ENCODE data around the gene GGT6. TPM values are rescaled to one million over a fixed set of nuclear protein-coding genes. Genes with fewer than 3 reads are reported as not detected.

The GGT6 gene
- polyA plus RNA-seq, 1 of the 3 experiments (the other 2 are of a cell fraction), result not detected

GRCh38 chr17:4562015-4562969 is 1.9 kb upstream of the GGT6 start (continued):
- no peak for TF ChIP-seq ZBTB33 (IDR thresholded peaks at IDR 0.05; ENCODE audit: borderline replicate concordance, low read depth)
- TF ChIP-seq GATA2 (CRISPR knock-in tag; IDR thresholded peaks at IDR 0.05), result no peak

- Histone ChIP-seq H2AFZ (ENCODE audit: low read depth) (no peak overlapping the region), H3K4me2 (no peak overlapping the region), H3K9me3 (no peaks in the 10 kb centered on the region), H3K4me1 (ENCODE audit: control insufficient read depth in 1 of 2, insufficient read depth in 2 of 2, low read depth in 1 of 2, low read length in 1 of 2) (peaks cover 0 to 4% of the 10 kb centered on the region in 2 experiments; a peak in 1 of 4 replicates), H3K36me3 (replicated peaks in 1 of 2; ENCODE audit: control insufficient read depth in 1 of 2, insufficient read depth in 2 of 2, low read length in 1 of 2) (no peaks in the 10 kb centered on the region), H3K9me2 (no peaks in the 10 kb centered on the region), H4K20me1 (ENCODE audit: insufficient read depth) (no peaks in the 10 kb centered on the region), H3K27ac (ENCODE audit: low read depth in 2 of 2, low read length in 1 of 2) (no peak overlapping the region), H3K79me2 (ENCODE audit: insufficient read depth) (no peaks in the 10 kb centered on the region), H3F3A (replicated peaks; ENCODE audit: insufficient read depth) (no peaks in the 10 kb centered on the region), H3K4me3 (ENCODE audit: low read depth in 2 of 2, low read length in 1 of 2) (no peak overlapping the region), H3K27me3 (ENCODE audit: insufficient read depth) (no peaks in the 10 kb centered on the region), H3K9ac (no peak overlapping the region)
- no peak for DNase-seq
- no peak for TF ChIP-seq RCOR1 (IDR thresholded peaks at IDR 0.05; ENCODE audit: low read length)
- TF ChIP-seq RXRA (IDR thresholded peaks at IDR 0.05; ENCODE audit: borderline replicate concordance, low read depth), result no peak
- TF ChIP-seq REST (IDR thresholded peaks at IDR 0.05; ENCODE audit: low read depth, low read length), result no peak
- TF ChIP-seq FOSL2 (IDR thresholded peaks at IDR 0.05; ENCODE audit: borderline replicate concordance, low read depth), result no peak
- TF ChIP-seq TEAD4 (IDR thresholded peaks at IDR 0.05; ENCODE audit: borderline replicate concordance, insufficient read depth), result no peak
- TF ChIP-seq PBX3 (IDR thresholded peaks at IDR 0.05), result no peak
- TF ChIP-seq ELF1 (IDR thresholded peaks at IDR 0.05), result no peak
- CTCF ChIA-PET, result interaction anchor here (3.4 kb wide), 1 partner anchor 65 kb away, joined by 18 read pairs; no protein-coding TSS in a partner anchor
- POLR2A ChIA-PET, result no interaction called here
- WGBS (ENCODE audit: low lambda C conversion rate), result 71% methylated on average over 11 of the region's 11 CpGs
Measured at GRCh38 chr17:4560837-4561256, 470 bp upstream of the GGT6 start.

Measured in SK-N-SH (cell line).